H9 (cell line): ENCODE measurements around the gene LSM2. TPM values are rescaled to one million over a fixed set of nuclear protein-coding genes. Genes with fewer than 3 reads are reported as not detected.
"Not testable (repeated sequence)": the region's sequence is repeated elsewhere in the genome, so short reads cannot be mapped to it uniquely, and the experiment has no call there.

Experiments
- DNase-seq: peaks from one replicate; pipeline ENCODE4 v3.0.0-alpha.2; 2017
- H2AFZ ChIP-seq: one replicate; pipeline ENCODE4 v1.6.1; 2013; ENCODE audit warnings: mild to moderate bottlenecking, low read length, control low read depth, moderate library complexity
- H2AK5ac ChIP-seq: 2 replicates; pipeline ENCODE4 v1.6.1; 2013; ENCODE audit warnings: low read length, control low read depth, mixed read lengths; ENCODE audit not compliant: insufficient read length
- H2BK120ac ChIP-seq: one replicate; pipeline ENCODE4 v1.6.1; 2013; ENCODE audit warnings: low read depth, mild to moderate bottlenecking, low read length, control low read depth, inconsistent platforms; ENCODE audit not compliant: poor library complexity, severe bottlenecking
- H2BK12ac ChIP-seq: 2 replicates; pipeline ENCODE4 v1.6.1; 2013; ENCODE audit warnings: low read length, control low read depth, mixed read lengths, low read depth; ENCODE audit not compliant: insufficient read length
- H2BK15ac ChIP-seq: 2 replicates; pipeline ENCODE4 v1.6.1; 2013; ENCODE audit warnings: low read depth, low read length, control low read depth
- H2BK20ac ChIP-seq: one replicate; pipeline ENCODE4 v1.6.1; 2013; ENCODE audit warnings: low read depth, mild to moderate bottlenecking, low read length, control low read depth, inconsistent platforms; ENCODE audit not compliant: poor library complexity, severe bottlenecking
- H2BK5ac ChIP-seq: 2 replicates; pipeline ENCODE4 v1.6.1; 2013; ENCODE audit warnings: low read length, control low read depth, mixed read lengths; ENCODE audit not compliant: insufficient read length
- H3K14ac ChIP-seq: 2 replicates; pipeline ENCODE4 v1.6.1; 2013; ENCODE audit warnings: low read length, control low read depth; ENCODE audit not compliant: insufficient read depth
- H3K18ac ChIP-seq: 2 replicates; pipeline ENCODE4 v1.6.1; 2013; ENCODE audit warnings: low read depth, mild to moderate bottlenecking, mixed read lengths, low read length, control low read depth; ENCODE audit not compliant: insufficient read length
- H3K23ac ChIP-seq: 2 replicates; pipeline ENCODE4 v1.6.1; 2013; ENCODE audit warnings: low read length, control low read depth, mixed read lengths, low read depth; ENCODE audit not compliant: insufficient read length
- H3K23me2 ChIP-seq: 2 replicates; pipeline ENCODE4 v1.6.1; 2013; ENCODE audit warnings: low read depth, mild to moderate bottlenecking, mixed read lengths, low read length, control low read depth; ENCODE audit not compliant: insufficient read length, poor library complexity, severe bottlenecking
- H3K27ac ChIP-seq: 2 replicates; pipeline ENCODE4 v1.5.1; 2013; ENCODE audit warnings: low read length, control low read depth, mixed read lengths, low read depth; ENCODE audit not compliant: insufficient read length
- H3K27me3 ChIP-seq: 2 replicates; pipeline ENCODE4 v1.6.1; 2013; ENCODE audit warnings: low read length, control low read depth, inconsistent platforms; ENCODE audit not compliant: insufficient read depth
- H3K4ac ChIP-seq: 2 replicates; pipeline ENCODE4 v1.6.1; 2013; ENCODE audit warnings: low read depth, mild to moderate bottlenecking, control low read depth, inconsistent platforms, low read length, moderate library complexity
- H3K4me1 ChIP-seq: 2 replicates; pipeline ENCODE4 v1.6.1; 2013; ENCODE audit warnings: low read length, control low read depth, inconsistent platforms; ENCODE audit not compliant: insufficient read depth
- H3K4me2 ChIP-seq: 2 replicates; pipeline ENCODE4 v1.6.1; 2013; ENCODE audit warnings: low read length, control low read depth, mixed read lengths; ENCODE audit not compliant: insufficient read length, insufficient read depth
- H3K56ac ChIP-seq: 2 replicates; pipeline ENCODE4 v1.6.1; 2013; ENCODE audit warnings: low read depth, mild to moderate bottlenecking, mixed read lengths, low read length, control low read depth; ENCODE audit not compliant: insufficient read length
- H3K79me1 ChIP-seq: 2 replicates; pipeline ENCODE4 v1.6.1; 2013; ENCODE audit warnings: low read depth, mild to moderate bottlenecking, moderate library complexity, low read length, control low read depth, inconsistent platforms; ENCODE audit not compliant: insufficient read depth, poor library complexity, severe bottlenecking
- H3K79me2 ChIP-seq: 2 replicates; pipeline ENCODE4 v1.6.1; 2013; ENCODE audit warnings: low read length, control low read depth, inconsistent platforms; ENCODE audit not compliant: insufficient read depth
- H3K9ac ChIP-seq: 2 replicates; pipeline ENCODE4 v1.6.1; 2013; ENCODE audit warnings: low read length, control low read depth, mixed read lengths; ENCODE audit not compliant: insufficient read length; ENCODE audit errors: extremely low read depth
- H3K9me3 ChIP-seq: one replicate; pipeline ENCODE4 v1.6.1; 2013; ENCODE audit warnings: low read depth, low read length, inconsistent platforms; ENCODE audit not compliant: control insufficient read depth
- H3T11ph ChIP-seq: one replicate; pipeline ENCODE4 v1.6.1; 2013; ENCODE audit warnings: mild to moderate bottlenecking, low read length, control low read depth, inconsistent platforms
- H4K20me1 ChIP-seq: one replicate; pipeline ENCODE4 v1.6.1; 2013; ENCODE audit not compliant: control insufficient read depth, insufficient read length, insufficient read depth
- H4K5ac ChIP-seq: 2 replicates; pipeline ENCODE4 v1.6.1; 2013; ENCODE audit warnings: low read depth, mild to moderate bottlenecking, mixed read lengths, low read length, control low read depth; ENCODE audit not compliant: insufficient read length
- H4K8ac ChIP-seq: replicated peaks from 2 replicates; pipeline ENCODE4 v1.6.1; 2013; ENCODE audit warnings: low read length, control low read depth, mixed read lengths, low read depth; ENCODE audit not compliant: insufficient read length
- H4K91ac ChIP-seq: 2 replicates; pipeline ENCODE4 v1.6.1; 2013; ENCODE audit warnings: low read depth, mild to moderate bottlenecking, moderate library complexity, mixed read lengths, low read length, control low read depth; ENCODE audit not compliant: insufficient read length
- H3K27ac Mint-ChIP-seq, 3 experiments: 2 replicates in 2 of 3; 3 replicates in 1 of 3; pipeline ENCODE4 v1.8.0; 2020 to 2021; ENCODE audit warnings: mixed read lengths in 3 of 3, mild to moderate bottlenecking in 1 of 3, moderate library complexity in 1 of 3
- H3K27me3 Mint-ChIP-seq: 2 replicates; pipeline ENCODE4 v1.8.0; 2021; ENCODE audit warnings: low read depth, mild to moderate bottlenecking, moderate library complexity, mixed read lengths
- H3K36me3 Mint-ChIP-seq, 3 experiments: 2 replicates in 2 of 3; 3 replicates in 1 of 3; pipeline ENCODE4 v1.8.0; 2020 to 2021; ENCODE audit warnings: low read depth in 3 of 3, mixed read lengths in 3 of 3; ENCODE audit not compliant: insufficient read depth in 1 of 3
- H3K4me1 Mint-ChIP-seq, 2 experiments: 2 replicates each; pipeline ENCODE4 v1.8.0; 2020; ENCODE audit warnings: mixed read lengths in 2 of 2
- H3K4me3 Mint-ChIP-seq, 2 experiments: 2 replicates in 1 of 2; 3 replicates in 1 of 2; pipeline ENCODE4 v1.8.0; 2020 to 2021; ENCODE audit warnings: mild to moderate bottlenecking in 2 of 2, mixed read lengths in 2 of 2, moderate library complexity in 1 of 2
- H3K9me3 Mint-ChIP-seq, 2 experiments: 2 replicates in 1 of 2; 3 replicates in 1 of 2; pipeline ENCODE4 v1.8.0; 2020; ENCODE audit warnings: mild to moderate bottlenecking in 2 of 2, mixed read lengths in 2 of 2, moderate library complexity in 1 of 2
- WGBS: extraction: QIAGEN DNeasy Blood & Tissue Kit; methylation state at CpG from one replicate; pipeline ENCODE4 v1.1.7; 2013; ENCODE audit warnings: missing lambda C conversion rate, low lambda C conversion rate, mixed read lengths; ENCODE audit not compliant: insufficient read length; ENCODE audit errors: extremely low coverage; 5-methylcytosine and 5-hydroxymethylcytosine counted together
- total RNA-seq: library from RNA; stranded (reverse); gene quantifications from 2 replicates; pipeline ENCODE4 v1.2.1, GENCODE V29; 2021
- TF ChIP-seq, protein P1 (sequence below): fragments of 200-600 bp; sonication (generic); conservative IDR thresholded peaks from 3 replicates; pipeline ENCODE4 v1.8.0; 2021; ENCODE audit warnings: antibody characterized with exemption, mild to moderate bottlenecking

The LSM2 gene
- total RNA-seq, 1 experiment from 2014 or later, result 123 TPM

DNA sequence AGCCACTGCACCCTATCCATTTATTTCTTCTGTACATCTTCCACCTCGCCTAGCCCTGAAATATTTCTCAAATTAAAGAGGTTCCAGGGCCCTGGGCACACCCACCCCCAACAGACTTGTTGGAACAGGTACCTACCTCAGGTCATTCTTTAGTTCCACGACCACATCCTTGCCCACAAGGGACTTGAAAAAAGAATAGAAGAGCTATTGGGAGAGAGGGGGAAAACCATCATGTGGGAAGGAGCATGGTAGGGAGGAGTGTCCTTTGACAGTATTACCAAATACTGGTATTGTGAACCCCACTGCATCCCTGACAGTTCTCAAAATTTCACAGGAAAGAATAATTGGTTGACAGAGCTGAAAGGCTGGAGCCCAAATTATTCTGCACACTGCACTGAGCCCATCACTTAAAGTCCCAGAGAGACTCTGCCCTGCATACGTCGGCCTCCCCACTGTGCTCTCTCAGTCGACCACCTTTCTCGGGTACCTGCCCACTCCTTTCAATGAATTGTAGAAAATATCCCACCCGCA lies 762 bp downstream of the LSM2 start:
- Mint-ChIP-seq H3K4me3 (peak overlapping the region; percentile 97), H3K36me3 (peaks cover 6 to 37% (median 29%) of the 10 kb centered on the region in 3 experiments; a peak in 6 of 7 replicates), H3K27me3 (no peaks in the 10 kb centered on the region), H3K9me3 (no peaks in the 10 kb centered on the region), H3K4me1 (peaks cover 3 to 11% of the 10 kb centered on the region in 2 experiments; a peak in 3 of 4 replicates), H3K27ac (peak overlapping the region; percentile 94 to 98 (median 94))
- H3K79me2 ChIP-seq, result peaks cover 4% of the 10 kb centered on the region; the same call in 1 of the 2 replicates
- peak overlapping the region; percentile 90 for H3K9ac ChIP-seq
- H3K9me3 ChIP-seq, result no peaks in the 10 kb centered on the region
- TF ChIP-seq, protein P1, sequence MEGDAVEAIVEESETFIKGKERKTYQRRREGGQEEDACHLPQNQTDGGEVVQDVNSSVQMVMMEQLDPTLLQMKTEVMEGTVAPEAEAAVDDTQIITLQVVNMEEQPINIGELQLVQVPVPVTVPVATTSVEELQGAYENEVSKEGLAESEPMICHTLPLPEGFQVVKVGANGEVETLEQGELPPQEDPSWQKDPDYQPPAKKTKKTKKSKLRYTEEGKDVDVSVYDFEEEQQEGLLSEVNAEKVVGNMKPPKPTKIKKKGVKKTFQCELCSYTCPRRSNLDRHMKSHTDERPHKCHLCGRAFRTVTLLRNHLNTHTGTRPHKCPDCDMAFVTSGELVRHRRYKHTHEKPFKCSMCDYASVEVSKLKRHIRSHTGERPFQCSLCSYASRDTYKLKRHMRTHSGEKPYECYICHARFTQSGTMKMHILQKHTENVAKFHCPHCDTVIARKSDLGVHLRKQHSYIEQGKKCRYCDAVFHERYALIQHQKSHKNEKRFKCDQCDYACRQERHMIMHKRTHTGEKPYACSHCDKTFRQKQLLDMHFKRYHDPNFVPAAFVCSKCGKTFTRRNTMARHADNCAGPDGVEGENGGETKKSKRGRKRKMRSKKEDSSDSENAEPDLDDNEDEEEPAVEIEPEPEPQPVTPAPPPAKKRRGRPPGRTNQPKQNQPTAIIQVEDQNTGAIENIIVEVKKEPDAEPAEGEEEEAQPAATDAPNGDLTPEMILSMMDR, result no peak
- H3K14ac ChIP-seq, result peak overlapping the region; percentile 49; the same call in 1 of the 2 replicates
- H2AK5ac ChIP-seq, result no peak overlapping the region
- H2BK120ac ChIP-seq, result no peak overlapping the region
- H3K23ac ChIP-seq, result no peak overlapping the region
- peaks cover 10% of the 10 kb centered on the region for H3K79me1 ChIP-seq
- WGBS, result no CpG with 5 or more reads among the region's 7 CpGs
- no peak overlapping the region for H2BK15ac ChIP-seq
- no peak for DNase-seq
- peak overlapping the region; percentile 71 for H3K18ac ChIP-seq
- H3K4ac ChIP-seq, result no peak overlapping the region; the same call in 1 of the 2 replicates
- no peak overlapping the region for H2BK12ac ChIP-seq
- no peak overlapping the region for H3T11ph ChIP-seq
- H3K27ac ChIP-seq, result peak overlapping the region; percentile 18
- H4K8ac ChIP-seq, result no peak overlapping the region
- peak overlapping the region; percentile 82 for H3K4me2 ChIP-seq
- no peak overlapping the region for H3K56ac ChIP-seq
- H2BK5ac ChIP-seq, result no peak overlapping the region
- no peak overlapping the region for H4K91ac ChIP-seq
- no peak overlapping the region for H2AFZ ChIP-seq
- H4K5ac ChIP-seq, result no peak overlapping the region
- no peaks in the 10 kb centered on the region for H3K4me1 ChIP-seq
- H4K20me1 ChIP-seq, result no peaks in the 10 kb centered on the region
- no peaks in the 10 kb centered on the region for H3K27me3 ChIP-seq
- H2BK20ac ChIP-seq, result no peak overlapping the region
- H3K23me2 ChIP-seq, result peaks cover 7% of the 10 kb centered on the region

DNA sequence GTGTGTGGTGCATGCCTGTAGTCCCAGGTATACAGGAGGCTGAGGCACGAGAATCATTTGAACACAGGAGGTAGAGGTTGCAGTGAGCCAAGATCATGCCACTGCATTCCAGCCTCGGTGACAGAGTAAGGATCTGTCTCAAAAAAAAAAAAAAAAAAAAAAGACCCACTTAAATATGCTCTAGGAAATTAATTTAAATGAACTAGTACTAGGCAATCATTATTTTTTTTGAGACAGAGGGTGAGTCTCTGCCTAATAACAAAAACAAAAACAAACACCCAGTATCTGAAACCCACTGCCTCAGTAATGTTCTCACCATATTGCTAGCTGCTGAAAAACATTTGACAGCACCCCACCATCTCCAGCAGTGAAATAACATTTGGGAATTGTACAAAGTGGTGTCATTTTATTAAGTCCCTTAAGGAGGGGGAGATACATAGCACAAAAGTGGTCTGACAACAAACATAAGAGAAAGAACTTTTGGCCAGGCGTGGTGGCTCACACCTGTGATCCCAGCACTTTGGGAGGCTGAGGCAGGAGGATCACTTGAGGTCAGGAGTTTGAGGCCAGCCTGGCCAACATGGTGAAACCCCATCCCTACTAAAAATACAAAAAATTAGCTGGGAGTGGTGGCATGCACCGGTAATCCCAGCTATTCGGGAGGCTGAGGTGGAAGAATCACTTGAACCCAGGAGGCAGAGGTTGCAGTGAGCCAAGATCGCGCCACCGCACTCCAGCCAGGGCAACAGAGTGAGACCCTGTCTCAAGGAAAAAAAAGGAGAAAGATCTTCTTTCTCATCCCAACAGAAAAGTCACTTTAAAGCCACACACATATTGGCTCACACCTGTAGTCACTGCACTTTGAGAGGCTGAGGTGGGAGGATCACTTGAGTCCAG lies 5.5 kb downstream of the LSM2 start:
- no CpG with 5 or more reads among the region's 8 CpGs for WGBS
- H3T11ph ChIP-seq, DNase-seq, H3K18ac ChIP-seq, H3K14ac ChIP-seq, H3K4me1 ChIP-seq, H4K5ac ChIP-seq, H4K8ac ChIP-seq, H3K27me3 Mint-ChIP-seq, H3K27me3 ChIP-seq, H3K56ac ChIP-seq, H3K79me1 ChIP-seq, H2BK20ac ChIP-seq, H3K27ac ChIP-seq, H3K79me2 ChIP-seq, H3K23ac ChIP-seq, H2AFZ ChIP-seq, H3K4me2 ChIP-seq, H2BK120ac ChIP-seq, H3K27ac Mint-ChIP-seq, H2AK5ac ChIP-seq, H4K20me1 ChIP-seq, H3K23me2 ChIP-seq, H3K9ac ChIP-seq, H3K4me1 Mint-ChIP-seq, H3K9me3 Mint-ChIP-seq, H2BK15ac ChIP-seq, H2BK5ac ChIP-seq, H4K91ac ChIP-seq, H3K9me3 ChIP-seq, H3K4ac ChIP-seq, H2BK12ac ChIP-seq: not testable (repeated sequence)
- H3K4me3 Mint-ChIP-seq, result 0 out of 5 replicates have a peak overlapping the region, but pooled peaks of 1 of the 2 experiments have one; percentile 5
- H3K36me3 Mint-ChIP-seq, result peaks cover 6 to 56% (median 42%) of the 10 kb centered on the region in 3 experiments; a peak in 6 of 7 replicates
